Mammary epithelial cell (primary cell): ENCODE measurements around the gene ACKR4.

Source experiments
- CTCF ChIP-seq, 2 donors: IDR thresholded peaks in 1 of 2; conservative IDR thresholded peaks in 1 of 2; 2 replicates each; pipeline ENCODE4 v1.5.1; 2011 to 2012; ENCODE audit warnings: inconsistent platforms in 2 of 2, low read length in 2 of 2, mild to moderate bottlenecking in 2 of 2, control low read depth in 1 of 2, low read depth in 1 of 2; ENCODE audit not compliant: insufficient read depth in 1 of 2; ENCODE audit errors: extremely low read depth in 1 of 2
- EZH2 ChIP-seq: IDR thresholded peaks from 2 replicates; pipeline ENCODE4 v1.6.1; 2012; ENCODE audit warnings: low read length, inconsistent platforms, borderline replicate concordance

GRCh38 chr3:132615881-132616280 lies 18.8 kb downstream of the ACKR4 start:
- TF ChIP-seq CTCF (conservative IDR thresholded peaks at IDR 0.05 in 1 of 2, IDR thresholded peaks at IDR 0.05 in 1 of 2; ENCODE audit: extremely low read depth in 1 of 2, insufficient read depth in 1 of 2, low read depth in 1 of 2, low read length in 2 of 2) (no peak), EZH2 (no peak)
